Kasumi-1 (cell line): ENCODE data around the gene ARHGAP20.
A peak's percentile ranks its signal among the peaks of the same experiment; 100 is the strongest.

ENCODE experiments used
- DNase-seq, 2 experiments: peaks; one replicate each; lab custom pipeline; 2025; lab: John Stamatoyannopoulos, UW

The ARHGAP20 gene

GRCh38 chr11:110614031-110614430 is 98.2 kb downstream of the ARHGAP20 start:
- DNase-seq, result no peak

DNA sequence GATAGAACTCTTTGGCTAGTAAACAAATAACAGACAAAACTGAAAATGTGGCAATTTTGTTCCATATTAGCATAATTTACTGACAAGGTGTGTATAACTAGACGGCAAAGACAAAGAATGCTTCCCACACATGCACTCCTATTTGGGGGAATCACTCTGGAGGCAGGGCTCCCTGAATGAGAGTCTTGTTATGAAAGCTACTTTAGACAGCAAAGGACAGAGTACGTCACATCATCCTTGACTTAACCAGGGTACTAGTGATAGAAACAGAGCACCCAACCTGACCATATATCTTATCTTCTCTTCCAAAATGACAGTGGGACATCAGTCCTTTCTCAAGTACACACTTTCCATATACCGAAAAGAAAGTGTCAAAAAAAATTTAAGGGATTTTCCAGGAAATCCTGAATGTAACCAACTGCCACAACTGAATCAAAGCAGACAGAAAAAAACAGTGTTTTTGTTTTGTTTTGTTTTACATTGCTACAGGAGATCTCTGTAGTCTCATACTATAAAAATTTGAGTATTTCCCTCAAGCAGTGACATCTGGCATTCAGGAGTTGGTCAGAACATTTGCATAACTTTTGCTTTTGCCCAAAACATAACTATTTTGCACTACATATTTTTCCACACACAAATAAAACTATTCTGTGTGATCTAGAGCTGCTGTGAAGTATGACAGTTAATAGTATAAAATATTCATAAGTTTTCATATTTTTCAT is 98.9 kb downstream of the ARHGAP20 start:
- DNase-seq, result no peak

- DNase-seq, result no peak
These were observed 105.8 kb downstream of the ARHGAP20 start for GRCh38 chr11:110606415-110606814.

- no peak for DNase-seq
These were observed 110.3 kb downstream of the ARHGAP20 start for GRCh38 chr11:110601936-110602335.

GRCh38 chr11:110600322-110600721 is 111.9 kb downstream of the ARHGAP20 start:
- no peak for DNase-seq

DNA sequence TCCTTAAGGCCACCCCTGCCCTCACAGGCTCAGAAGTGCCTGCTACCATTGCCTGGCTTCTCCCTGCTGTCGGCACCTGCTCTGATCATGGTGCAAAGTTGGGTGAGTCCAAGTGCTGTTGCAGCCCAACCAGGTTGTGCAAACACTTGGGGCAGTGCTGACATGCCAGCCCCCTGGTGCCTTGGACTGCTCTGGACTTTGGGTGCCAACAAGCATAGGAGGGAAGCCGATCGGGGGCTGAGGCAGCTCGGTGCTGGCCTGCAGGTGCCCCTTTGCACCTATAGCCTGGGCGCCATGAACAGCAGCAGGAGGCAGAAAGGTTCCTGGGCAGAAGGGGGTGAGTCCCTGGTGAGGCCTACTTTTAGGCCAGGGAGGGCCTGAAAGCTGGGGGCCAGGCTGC is 113.0 kb downstream of the ARHGAP20 start:
- DNase-seq, result no peak

- no peak for DNase-seq
These were observed 113.5 kb downstream of the ARHGAP20 start for GRCh38 chr11:110598725-110599124.

- DNase-seq, result no peak
These were observed 124.3 kb downstream of the ARHGAP20 start for GRCh38 chr11:110587972-110588371.

GRCh38 chr11:110587129-110587528 is 125.1 kb downstream of the ARHGAP20 start:
- no peak for DNase-seq

- DNase-seq, result no peak
These were observed 128.1 kb downstream of the ARHGAP20 start for GRCh38 chr11:110584150-110584549.

DNA sequence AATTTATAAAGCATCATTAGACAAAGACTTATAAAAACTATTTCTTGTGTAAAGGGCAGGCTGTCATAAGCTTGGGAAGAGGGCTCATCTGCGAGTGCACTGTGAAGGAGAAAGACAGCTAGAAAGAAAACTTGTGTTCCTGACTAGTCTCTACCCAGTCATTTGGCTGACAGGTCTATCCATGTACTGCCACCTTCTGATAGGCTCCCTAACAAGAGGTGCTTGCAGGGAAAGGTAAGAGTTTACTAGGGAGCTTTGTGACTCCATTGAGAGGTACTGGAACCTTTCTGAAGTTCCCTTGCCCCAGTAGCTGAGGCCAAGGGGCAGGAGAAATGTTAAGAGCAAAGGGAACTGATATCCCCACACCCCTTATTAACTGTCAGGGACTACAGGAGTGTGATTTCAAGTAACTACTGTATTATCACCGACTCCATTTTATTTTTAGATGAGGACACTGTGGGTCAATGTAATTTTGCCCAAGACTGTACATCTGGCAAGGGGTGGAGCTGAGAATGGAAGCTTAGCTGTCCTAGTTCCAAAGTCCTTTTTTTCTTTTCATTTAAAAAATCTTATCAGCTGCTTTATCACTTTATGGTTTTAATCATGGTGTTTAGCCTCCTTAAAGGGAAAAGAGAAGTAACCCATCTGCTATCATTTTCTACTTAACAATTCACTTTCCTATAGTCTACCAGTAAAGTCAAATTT is 129.4 kb downstream of the ARHGAP20 start:
- no peak for DNase-seq

DNA sequence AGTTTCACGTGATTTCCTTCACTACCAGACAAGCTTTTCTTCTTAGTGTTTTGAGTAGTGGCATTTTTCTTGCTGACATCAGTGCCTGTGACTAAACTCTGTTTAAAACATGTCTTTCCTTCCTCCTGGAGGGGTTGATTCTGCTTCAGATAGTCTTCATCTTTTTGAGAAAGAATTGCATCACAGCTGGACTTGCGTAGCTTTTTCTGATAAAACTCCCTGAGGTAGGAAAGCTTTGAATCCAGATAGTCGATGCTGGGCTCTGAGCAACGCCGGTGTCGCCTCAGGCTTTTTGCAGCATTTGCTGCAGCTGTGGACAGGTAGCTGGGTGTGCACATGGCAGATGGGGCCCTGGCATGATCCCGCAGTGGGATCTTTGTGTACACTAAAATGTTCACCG is 131.7 kb downstream of the ARHGAP20 start:
- no peak for DNase-seq

- no peak for DNase-seq
These were observed 138.8 kb downstream of the ARHGAP20 start for GRCh38 chr11:110573411-110573810.

DNA sequence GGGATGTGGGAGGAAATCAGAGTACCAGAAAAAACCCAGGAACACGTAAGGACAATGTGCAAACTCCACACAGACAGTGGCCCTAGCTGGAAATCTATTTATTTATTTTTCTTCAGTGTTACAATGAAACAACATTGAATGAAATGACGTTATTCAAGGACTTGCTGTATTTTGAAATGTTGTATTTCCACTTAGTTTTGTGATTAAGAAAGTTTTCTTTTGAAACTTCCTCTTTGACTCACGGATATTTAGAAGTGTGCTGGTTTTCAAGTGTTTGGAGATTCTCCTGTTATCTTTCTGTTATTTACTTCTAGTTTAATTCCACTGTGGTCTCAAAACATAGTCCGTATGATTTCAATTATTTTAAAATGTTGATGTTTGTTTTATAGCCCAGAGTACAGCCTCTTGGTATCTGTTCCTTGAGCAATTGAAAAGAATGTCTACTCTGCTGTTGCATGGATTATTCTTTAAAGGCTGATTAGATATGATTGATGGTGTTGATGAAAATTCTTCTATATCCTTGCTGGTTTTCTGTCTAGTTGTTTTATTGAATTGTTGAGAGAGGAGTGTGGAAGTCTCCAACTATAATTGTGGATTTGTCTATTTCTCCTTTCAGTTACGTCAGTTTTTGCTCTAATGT is 141.0 kb downstream of the ARHGAP20 start:
- DNase-seq, result no peak

GRCh38 chr11:110566577-110566976 is 145.7 kb downstream of the ARHGAP20 start:
- no peak for DNase-seq

DNA sequence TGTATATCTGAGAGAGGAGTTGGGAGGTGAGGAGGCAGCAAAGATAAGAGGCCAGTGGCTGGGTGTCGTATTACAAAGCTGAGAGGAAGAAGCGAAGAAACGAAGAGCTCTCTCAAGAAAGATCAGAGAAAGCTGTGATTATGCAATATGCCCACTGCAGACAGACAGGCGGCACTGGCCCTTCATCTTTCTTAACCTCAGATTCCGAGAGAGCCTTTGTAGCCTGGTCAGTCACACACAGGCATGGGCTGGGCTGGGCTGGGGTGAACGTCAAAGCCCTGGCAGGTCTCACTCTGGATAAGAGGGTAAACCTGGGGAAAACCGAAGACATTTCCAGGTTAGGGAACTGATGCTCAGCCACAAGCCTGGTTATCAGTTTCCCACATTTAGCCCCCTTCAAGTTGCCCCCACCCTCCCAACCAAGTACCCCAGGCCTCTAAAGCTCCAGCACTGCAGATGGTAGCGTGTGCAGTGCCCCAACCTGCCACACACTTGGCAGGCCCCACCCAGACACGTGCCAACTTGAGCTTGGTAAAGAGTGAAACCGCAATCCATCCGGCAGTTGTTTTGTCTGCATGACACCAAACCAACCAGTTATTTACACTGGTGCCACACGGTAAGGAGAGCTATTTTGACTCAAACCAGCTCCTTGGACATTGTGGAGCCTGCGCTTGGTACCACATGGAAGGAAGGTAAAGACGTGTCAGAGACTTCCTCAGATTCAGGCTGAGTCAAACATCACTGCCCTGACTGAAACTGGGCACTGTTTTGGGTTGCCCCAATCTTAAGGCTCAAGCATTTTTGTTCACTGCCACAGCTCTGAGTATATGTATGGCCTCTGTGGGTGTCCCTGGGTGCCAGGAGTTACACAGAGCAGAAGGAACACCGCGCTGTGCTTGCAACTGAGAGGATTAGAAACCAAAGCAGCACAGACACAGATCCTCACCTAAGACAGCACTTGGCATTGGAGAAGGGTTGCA is 146.6 kb downstream of the ARHGAP20 start:
- peak; percentile 92 to 93 for DNase-seq

- no peak for DNase-seq
These were observed 147.4 kb downstream of the ARHGAP20 start for GRCh38 chr11:110564676-110565356.

DNA sequence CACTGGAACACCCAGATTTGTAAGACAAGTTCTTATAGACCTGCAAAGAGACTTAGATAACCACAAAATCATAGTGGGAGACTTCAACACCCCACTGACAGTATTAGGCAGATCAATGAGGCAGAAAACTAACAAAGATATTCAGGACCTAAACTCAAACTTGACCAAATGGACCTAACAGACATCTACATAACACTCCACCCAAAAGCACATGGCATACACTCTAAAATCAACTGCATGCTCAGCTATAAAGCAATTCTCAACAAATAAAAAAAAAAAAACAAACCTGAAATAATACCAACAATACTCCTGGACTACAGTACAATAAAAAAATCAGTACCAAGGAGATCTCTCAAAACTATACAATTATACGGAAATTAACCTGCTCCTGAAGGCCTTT is 167.5 kb downstream of the ARHGAP20 start:
- DNase-seq, result no peak

GRCh38 chr11:110538154-110538553 is 174.1 kb downstream of the ARHGAP20 start:
- DNase-seq, result no peak

GRCh38 chr11:110530900-110531741 is 181.1 kb downstream of the ARHGAP20 start:
- no peak for DNase-seq
